NCI-H1105 treated with DMSO at 0.1 percent for 48 hours (cell line): ENCODE measurements around the gene PIK3R3.

Experiments used
- DNase-seq: peaks from one replicate; lab custom pipeline; 2025; lab: John Stamatoyannopoulos, UW

PIK3R3 gene

GRCh38 chr1:46026531-46026930 is 105.9 kb downstream of the PIK3R3 start:
- no peak for DNase-seq

GRCh38 chr1:46021046-46021996 is 111.1 kb downstream of the PIK3R3 start:
- DNase-seq: peak; percentile 44

- no peak for DNase-seq
Observed at GRCh38 chr1:46020010-46020409, 112.4 kb downstream of the PIK3R3 start.

- no peak for DNase-seq
Observed at GRCh38 chr1:46019348-46019747, 113.1 kb downstream of the PIK3R3 start.

GRCh38 chr1:46017876-46018503 is 114.4 kb downstream of the PIK3R3 start:
- DNase-seq: no peak

GRCh38 chr1:46013581-46013980 is 118.8 kb downstream of the PIK3R3 start:
- DNase-seq: no peak

GRCh38 chr1:46012236-46012635 is 120.2 kb downstream of the PIK3R3 start:
- no peak for DNase-seq

- DNase-seq: no peak
Observed at GRCh38 chr1:46011121-46011695, 121.2 kb downstream of the PIK3R3 start.

GRCh38 chr1:46010611-46011010 is 121.8 kb downstream of the PIK3R3 start:
- no peak for DNase-seq

- DNase-seq: no peak
Observed at GRCh38 chr1:46008585-46008984, 123.8 kb downstream of the PIK3R3 start.

- DNase-seq: no peak
Observed at GRCh38 chr1:46005594-46005993, 126.8 kb downstream of the PIK3R3 start.

GRCh38 chr1:46004492-46004891 is 127.9 kb downstream of the PIK3R3 start:
- DNase-seq: no peak

GRCh38 chr1:46003315-46003714 is 129.1 kb downstream of the PIK3R3 start:
- DNase-seq: no peak

- no peak for DNase-seq
Observed at GRCh38 chr1:46002551-46003150, 129.8 kb downstream of the PIK3R3 start.

- no peak for DNase-seq
Observed at GRCh38 chr1:46001081-46001785, 131.2 kb downstream of the PIK3R3 start.

GRCh38 chr1:45999507-45999906 is 132.9 kb downstream of the PIK3R3 start:
- no peak for DNase-seq

GRCh38 chr1:45998020-45998617 is 134.3 kb downstream of the PIK3R3 start:
- no peak for DNase-seq

- DNase-seq: no peak
Observed at GRCh38 chr1:45995298-45995697, 137.1 kb downstream of the PIK3R3 start.

GRCh38 chr1:45994423-45994822 is 138.0 kb downstream of the PIK3R3 start:
- no peak for DNase-seq
